HCT116 (cell line): ENCODE results near the gene CD9. TPM values are rescaled to one million over a fixed set of nuclear protein-coding genes. Genes with fewer than 3 reads are reported as not detected.

ENCODE experiments used
- ATAC-seq: fragments of 200-7000 bp; cut with Tn5 transposase; 2 replicates; pipeline ENCODE4 v1.9.1; 2020; ENCODE audit warnings: mild to moderate bottlenecking, moderate library complexity
- BruUV-seq: library from RNA; stranded (reverse); fragments of 400-500 nt; replicated peaks from 2 replicates; lab custom pipeline; 2021; lab: Mats Ljungman, UMichigan
- CTCF ChIA-PET: fragments of 300-600 bp; sonication (Branson Sonifier 250); formaldehyde crosslinking; loops from one replicate; lab custom pipeline; 2021; ENCODE audit warnings: antibody characterized with exemption; lab: Charles Lee
- POLR2A ChIA-PET: fragments of 300-600, 350-600 bp; sonication (Branson Sonifier 250); formaldehyde crosslinking; loops from one replicate; lab custom pipeline; 2021; ENCODE audit warnings: antibody characterized with exemption; lab: Charles Lee
- RAD21 ChIA-PET, 2 experiments: fragments of 300-600 bp; sonication (Branson Sonifier 250); formaldehyde crosslinking; loops; one replicate each; lab custom pipeline; 2023; ENCODE audit warnings: low total read pairs in 2 of 2; ENCODE audit not compliant: uncharacterized antibody in 2 of 2, unreplicated experiment in 2 of 2, low non-redundant PET in 1 of 2; lab: Charles Lee
- DNase-seq: peaks from one replicate; pipeline ENCODE4 v3.0.0-alpha.2; 2010; ENCODE audit warnings: low read depth, low spot score
- H2AFZ ChIP-seq: fragments of 200-600 bp; shearing (Covaris generic), sonication (generic); 2 replicates; pipeline ENCODE4 v1.6.1; 2017; ENCODE audit warnings: low read depth, mixed run types, mixed read lengths, antibody characterized with exemption, low read length; ENCODE audit not compliant: poor library complexity, severe bottlenecking
- H3K27ac ChIP-seq: 2 replicates; pipeline ENCODE4 v1.5.1; 2012; ENCODE audit warnings: low read depth, low read length
- H3K27me3 ChIP-seq: fragments of 200-600 bp; sonication (generic); 2 replicates; pipeline ENCODE4 v1.6.1; 2016; ENCODE audit warnings: mixed run types, low read length, mixed read lengths; ENCODE audit not compliant: insufficient read depth
- H3K36me3 ChIP-seq, 2 experiments: fragments of 200-500 bp in 1 of 2; fragments of 200-600 bp in 1 of 2; sonication (Bioruptor generic) in 1 of 2; sonication (generic) in 1 of 2; 2 replicates each; pipeline versions ENCODE4 v1.5.1 to v1.6.1; 2014 to 2016; ENCODE audit warnings: low read length in 2 of 2, inconsistent platforms in 1 of 2, mixed read lengths in 1 of 2, mixed run types in 1 of 2; ENCODE audit not compliant: insufficient read depth in 2 of 2, control insufficient read depth in 1 of 2
- H3K4me1 ChIP-seq, 2 experiments: fragments of 200-600 bp in 1 of 2; sonication (generic) in 1 of 2; 2 replicates each; pipeline versions ENCODE4 v1.5.1 to v1.6.1; 2012 to 2017; ENCODE audit warnings: low read length in 2 of 2, inconsistent platforms in 1 of 2, mild to moderate bottlenecking in 1 of 2, mixed read lengths in 1 of 2, mixed run types in 1 of 2, moderate library complexity in 1 of 2; ENCODE audit not compliant: insufficient read depth in 2 of 2, control insufficient read depth in 1 of 2
- H3K4me2 ChIP-seq: fragments of 200-600 bp; sonication (generic); 2 replicates; pipeline ENCODE4 v1.6.1; 2017; ENCODE audit warnings: mixed run types, low read length, mixed read lengths
- H3K4me3 ChIP-seq, 2 experiments: fragments of 200-600 bp in 1 of 2; sonication (generic) in 1 of 2; replicated peaks in 1 of 2; 2 replicates each; pipeline ENCODE4 v1.5.1; 2011 to 2016; ENCODE audit warnings: low read length in 2 of 2, control low read depth in 1 of 2, low read depth in 1 of 2, mild to moderate bottlenecking in 1 of 2, mixed read lengths in 1 of 2, mixed run types in 1 of 2
- H3K79me2 ChIP-seq: fragments of 200-600 bp; sonication (generic); 2 replicates; pipeline ENCODE4 v1.6.1; 2017; ENCODE audit warnings: mild to moderate bottlenecking, mixed run types, low read length, moderate library complexity, mixed read lengths; ENCODE audit not compliant: insufficient read depth
- H3K9ac ChIP-seq: fragments of 200-600 bp; sonication (generic); 2 replicates; pipeline ENCODE4 v1.6.1; 2016; ENCODE audit warnings: low read length, mixed read lengths
- H3K9me2 ChIP-seq: fragments of 200-600 bp; sonication (generic), shearing (Covaris generic); 2 replicates; pipeline ENCODE4 v1.6.1; 2017; ENCODE audit warnings: mixed run types, mild to moderate bottlenecking, moderate library complexity; ENCODE audit not compliant: insufficient read depth
- H3K9me3 ChIP-seq, 2 experiments: fragments of 200-500 bp in 1 of 2; fragments of 200-600 bp in 1 of 2; sonication (Bioruptor generic) in 1 of 2; sonication (generic) in 1 of 2; 2 replicates each; pipeline ENCODE4 v1.6.1; 2014 to 2017; ENCODE audit warnings: low read length in 2 of 2, mixed read lengths in 2 of 2, inconsistent platforms in 1 of 2, low read depth in 1 of 2, mild to moderate bottlenecking in 1 of 2, mixed run types in 1 of 2, moderate library complexity in 1 of 2; ENCODE audit not compliant: control insufficient read depth in 1 of 2, insufficient read depth in 1 of 2
- H4K20me1 ChIP-seq: fragments of 200-600 bp; sonication (generic), shearing (Covaris generic); 2 replicates; pipeline ENCODE4 v1.6.1; 2017; ENCODE audit warnings: mixed run types, mild to moderate bottlenecking, moderate library complexity; ENCODE audit not compliant: insufficient read depth
- CBX3 ChIP-seq: IDR thresholded peaks from 2 replicates; pipeline ENCODE4 v1.6.1; 2012; ENCODE audit warnings: low read depth
- CEBPB ChIP-seq: IDR thresholded peaks from 2 replicates; pipeline ENCODE4 v1.6.1; 2012; ENCODE audit warnings: low read depth
- CTCF ChIP-seq, 3 experiments: fragments of 200-600 bp in 1 of 3; sonication (generic) in 1 of 3; IDR thresholded peaks in 2 of 3; conservative IDR thresholded peaks in 1 of 3; 2 replicates each; pipeline ENCODE4 v1.5.1; 2012 to 2017; ENCODE audit warnings: low read depth in 2 of 3, low read length in 2 of 3, antibody characterized with exemption in 1 of 3, borderline replicate concordance in 1 of 3, control low read depth in 1 of 3, mild to moderate bottlenecking in 1 of 3, mixed read lengths in 1 of 3, mixed run types in 1 of 3, moderate library complexity in 1 of 3; ENCODE audit not compliant: insufficient read depth in 1 of 3
- EZH2phosphoT487 ChIP-seq: fragments of 200-600 bp; IDR thresholded peaks from 2 replicates; pipeline ENCODE4 v1.6.1; 2018; ENCODE audit warnings: antibody characterized with exemption, borderline replicate concordance
- FOSL1 ChIP-seq: IDR thresholded peaks from 2 replicates; pipeline ENCODE4 v1.6.1; 2012; ENCODE audit warnings: low read depth
- JUND ChIP-seq: IDR thresholded peaks from 2 replicates; pipeline ENCODE4 v1.6.1; 2012
- MAX ChIP-seq: IDR thresholded peaks from 2 replicates; pipeline ENCODE4 v1.6.1; 2012
- POLR2A ChIP-seq: IDR thresholded peaks from 2 replicates; pipeline ENCODE4 v1.7.0; 2011; ENCODE audit warnings: borderline replicate concordance; ENCODE audit not compliant: insufficient read depth, insufficient read length; ENCODE audit errors: extremely low read depth
- POLR2AphosphoS5 ChIP-seq: IDR thresholded peaks from 2 replicates; pipeline ENCODE4 v1.6.1; 2011; ENCODE audit warnings: mild to moderate bottlenecking, low read depth, low read length, moderate library complexity
- RAD21 ChIP-seq: IDR thresholded peaks from 2 replicates; pipeline ENCODE4 v1.6.1; 2012; ENCODE audit warnings: low read depth, mild to moderate bottlenecking
- SP1 ChIP-seq: IDR thresholded peaks from 2 replicates; pipeline ENCODE4 v1.6.1; 2012; ENCODE audit warnings: low read depth
- SRF ChIP-seq: IDR thresholded peaks from 2 replicates; pipeline ENCODE4 v1.6.1; 2012; ENCODE audit warnings: low read depth
- TCF7L2 ChIP-seq: IDR thresholded peaks from 2 replicates; pipeline ENCODE4 v1.7.0; 2011; ENCODE audit warnings: borderline replicate concordance, inconsistent platforms; ENCODE audit not compliant: insufficient read depth, insufficient read length; ENCODE audit errors: extremely low read depth
- YY1 ChIP-seq: IDR thresholded peaks from 2 replicates; pipeline ENCODE4 v1.6.1; 2011; ENCODE audit warnings: low read length, low read depth, moderate library complexity, mild to moderate bottlenecking; ENCODE audit not compliant: insufficient replicate concordance; ENCODE audit errors: extremely low read depth
- ZBTB33 ChIP-seq: IDR thresholded peaks from 2 replicates; pipeline ENCODE4 v1.6.1; 2011; ENCODE audit warnings: mild to moderate bottlenecking, low read length, moderate library complexity; ENCODE audit not compliant: insufficient replicate concordance; ENCODE audit errors: extremely low read depth
- ZFX ChIP-seq: fragments of 450-650 bp; IDR thresholded peaks from 2 replicates; pipeline ENCODE4 v1.6.1; 2017
- ZNF274 ChIP-seq: fragments of 200-500 bp; sonication (Bioruptor generic); IDR thresholded peaks from 2 replicates; pipeline ENCODE4 v1.6.1; 2014; ENCODE audit warnings: mild to moderate bottlenecking, low read depth, low read length, inconsistent platforms
- intact Hi-C: fragments of 100-400 bp; cut with micrococcal nuclease; formaldehyde crosslinking; loops from 2 replicates; pipeline ENCODE4 v1.10.0; 2022
- total RNA-seq: library from RNA; stranded (reverse); gene quantifications from one replicate; pipeline ENCODE4 v1.2.1, GENCODE V29; 2021; ENCODE audit not compliant: unreplicated experiment
- TF ChIP-seq, protein P1 (sequence below): IDR thresholded peaks from 2 replicates; pipeline ENCODE4 v1.6.1; 2012

Gene CD9
- total RNA-seq, 1 experiment from 2014 or later, result 182 TPM

- Histone ChIP-seq H2AFZ (no peak overlapping the region), H3K4me2 (no peak overlapping the region), H3K4me3 (no peak overlapping the region), H3K27me3 (no peaks in the 10 kb centered on the region), H3K79me2 (peaks cover 98% of the 10 kb centered on the region), H3K27ac (no peak overlapping the region), H3K4me1 (peaks cover 42 to 69% of the 10 kb centered on the region in 2 experiments), H3K9me3 (no peaks in the 10 kb centered on the region), H3K9ac (no peak overlapping the region), H3K36me3 (peaks cover 2 to 11% of the 10 kb centered on the region in 2 experiments; a peak in 1 of 4 replicates), H3K9me2 (no peaks in the 10 kb centered on the region), H4K20me1 (no peaks in the 10 kb centered on the region)
- ChIA-PET CTCF (interaction anchor here (1.9 kb wide), 1 partner anchor 79 kb away, joined by 4 read pairs; no protein-coding TSS in a partner anchor), POLR2A (interaction anchor here (1.6 kb wide), 1 partner anchor 9 kb away, joined by 3 read pairs; no protein-coding TSS in a partner anchor), RAD21 (no interaction called here)
- intact Hi-C loops, result no loop called here
- no peak for TF ChIP-seq MAX
- no peak for TF ChIP-seq ZBTB33
- no peak for TF ChIP-seq ZFX
- no peak for TF ChIP-seq CEBPB
- TF ChIP-seq FOSL1, result no peak
- TF ChIP-seq SP1, result no peak
- TF ChIP-seq CBX3, result no peak
- TF ChIP-seq CTCF (IDR thresholded peaks at IDR 0.05 in 2 of 3, conservative IDR thresholded peaks at IDR 0.05 in 1 of 3; ENCODE audit: borderline replicate concordance in 1 of 3, insufficient read depth in 1 of 3, low read depth in 2 of 3, low read length in 2 of 3), result no peak
- TF ChIP-seq POLR2A, result no peak
- no peak for TF ChIP-seq POLR2AphosphoS5
- TF ChIP-seq TCF7L2, result no peak
- TF ChIP-seq RAD21, result no peak
- no peak for TF ChIP-seq SRF
- no peak for TF ChIP-seq EZH2phosphoT487
- no peak for TF ChIP-seq JUND
- TF ChIP-seq, protein P1, sequence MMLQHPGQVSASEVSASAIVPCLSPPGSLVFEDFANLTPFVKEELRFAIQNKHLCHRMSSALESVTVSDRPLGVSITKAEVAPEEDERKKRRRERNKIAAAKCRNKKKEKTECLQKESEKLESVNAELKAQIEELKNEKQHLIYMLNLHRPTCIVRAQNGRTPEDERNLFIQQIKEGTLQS, result no peak
- no peak for TF ChIP-seq YY1
- TF ChIP-seq ZNF274, result no peak
- no peak for ATAC-seq
- DNase-seq, result no peak
- no TSS peak for BruUV-seq
Observed at GRCh38 chr12:6205761-6206160, 5.6 kb downstream of the CD9 start.
